Islet of Langerhans (tissue), 1 donor: ENCODE data around the gene PREX1.
"Not testable (repeated sequence)": the region's sequence is repeated elsewhere in the genome, so short reads cannot be mapped to it uniquely, and the experiment has no call there.

Experiments
- FAIRE-seq: peaks from one replicate; lab custom pipeline; 2011; peaks lifted over from hg19 to GRCh38; lab: Jason Lieb, UNC

PREX1 gene

GRCh38 chr20:48601798-48602197 lies 226.0 kb downstream of the PREX1 start:
- FAIRE-seq, result no peak

- FAIRE-seq, result no peak
Observed at GRCh38 chr20:48600470-48600945, 227.3 kb downstream of the PREX1 start.

DNA sequence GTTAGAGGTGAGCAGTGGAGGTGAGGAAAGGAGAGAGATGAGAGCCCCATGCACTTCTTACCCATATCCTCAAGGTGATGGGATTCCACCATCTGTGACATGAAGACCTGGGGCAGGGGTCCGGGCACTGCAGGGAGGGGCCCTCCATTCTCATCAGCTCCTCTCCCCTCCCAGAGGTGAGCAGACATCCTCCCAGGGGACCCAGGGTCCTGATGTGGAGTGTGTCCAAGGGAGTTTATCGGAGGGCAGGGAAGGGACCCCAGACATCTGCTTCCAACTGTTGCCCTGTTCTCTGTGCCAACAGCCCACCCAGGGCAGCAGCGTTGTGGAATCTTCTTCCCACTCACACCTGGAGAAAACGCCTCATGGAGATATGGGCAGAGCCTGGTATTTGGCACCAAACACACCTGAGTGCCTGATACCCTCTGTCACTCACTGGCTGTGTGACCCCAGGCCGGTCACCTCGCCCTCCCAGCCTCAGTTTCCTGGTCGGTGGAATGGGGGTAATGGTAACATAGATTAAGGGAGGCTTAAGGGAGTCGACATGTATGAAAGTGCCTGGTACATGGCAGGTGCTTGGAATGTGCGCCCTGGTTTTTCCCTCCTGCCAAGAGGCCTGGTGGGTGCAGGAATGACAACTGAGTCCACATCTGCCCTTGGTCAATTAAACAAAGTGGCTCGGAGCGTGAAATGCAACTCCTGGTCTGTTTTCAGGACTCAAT lies 227.9 kb downstream of the PREX1 start:
- FAIRE-seq, result no peak

DNA sequence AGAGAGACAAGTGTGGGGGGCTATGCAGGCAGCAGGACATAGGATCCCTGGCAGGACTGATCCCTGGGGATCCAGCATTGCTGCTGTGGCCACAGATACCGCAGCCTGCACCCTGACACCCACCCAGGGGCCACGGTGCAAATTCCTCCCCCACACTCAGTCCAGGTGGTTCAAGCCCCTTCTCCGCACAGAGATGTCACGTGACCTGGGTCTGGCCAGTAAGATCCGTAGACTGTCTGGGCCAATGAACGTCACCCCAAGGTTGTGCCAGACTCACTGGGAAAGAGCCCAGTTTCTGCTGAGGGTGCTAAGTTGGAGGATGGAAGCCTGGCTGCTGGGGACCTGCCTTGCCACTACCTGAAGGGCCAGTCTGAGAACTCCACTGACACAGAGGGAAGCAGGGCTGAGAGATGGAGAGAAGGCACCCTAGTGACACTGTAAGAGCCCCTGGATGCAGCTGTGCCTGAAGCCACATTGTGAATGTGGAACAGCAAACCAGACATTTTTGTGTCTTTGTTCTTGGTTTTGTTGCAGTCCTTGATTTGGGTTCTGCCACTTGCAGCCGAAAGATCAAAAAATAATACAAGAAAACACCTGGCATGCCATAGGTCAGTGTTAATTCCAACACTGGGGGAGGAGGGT lies 228.6 kb downstream of the PREX1 start:
- FAIRE-seq, result no peak

- FAIRE-seq, result not testable (repeated sequence)
Observed at GRCh38 chr20:48598303-48598941, 229.4 kb downstream of the PREX1 start.

DNA sequence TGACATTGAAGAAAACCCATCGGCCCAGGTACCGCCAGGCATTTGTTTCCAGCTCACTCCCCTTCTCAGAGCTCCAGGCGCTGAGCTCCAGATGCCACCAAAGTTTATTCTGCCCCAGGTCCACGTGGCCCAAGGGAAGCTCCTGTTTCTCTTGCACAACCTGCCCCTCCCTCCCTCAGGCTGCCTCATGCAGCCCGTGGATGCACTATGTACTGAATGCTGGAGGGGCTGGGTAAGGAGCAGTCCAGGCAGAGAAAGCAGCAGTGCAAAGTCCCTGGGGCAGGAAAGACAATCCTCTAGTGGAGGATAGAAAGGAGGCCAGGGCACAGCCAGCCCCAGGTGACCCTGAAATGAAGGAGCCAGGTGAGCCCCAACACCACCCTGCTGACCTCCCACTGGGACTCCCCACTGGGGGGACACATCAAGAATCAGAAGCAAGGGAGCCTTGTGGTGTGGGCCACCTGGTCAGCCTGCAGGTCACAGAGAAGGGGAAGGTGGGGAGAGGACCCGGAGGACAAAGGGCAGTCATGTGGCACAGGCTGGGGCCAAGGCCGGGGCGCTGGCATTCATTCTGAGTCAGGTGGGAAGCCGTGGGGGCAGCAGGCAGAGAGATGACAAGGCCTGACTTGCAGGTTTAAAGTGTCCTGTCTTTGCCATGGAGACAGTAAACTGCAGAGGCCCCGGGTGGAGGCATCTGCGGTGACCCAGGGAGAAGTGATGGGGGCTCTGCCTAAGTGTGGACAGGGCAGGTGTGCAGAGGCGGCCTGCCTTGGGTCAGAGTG lies 230.1 kb downstream of the PREX1 start:
- no peak for FAIRE-seq

DNA sequence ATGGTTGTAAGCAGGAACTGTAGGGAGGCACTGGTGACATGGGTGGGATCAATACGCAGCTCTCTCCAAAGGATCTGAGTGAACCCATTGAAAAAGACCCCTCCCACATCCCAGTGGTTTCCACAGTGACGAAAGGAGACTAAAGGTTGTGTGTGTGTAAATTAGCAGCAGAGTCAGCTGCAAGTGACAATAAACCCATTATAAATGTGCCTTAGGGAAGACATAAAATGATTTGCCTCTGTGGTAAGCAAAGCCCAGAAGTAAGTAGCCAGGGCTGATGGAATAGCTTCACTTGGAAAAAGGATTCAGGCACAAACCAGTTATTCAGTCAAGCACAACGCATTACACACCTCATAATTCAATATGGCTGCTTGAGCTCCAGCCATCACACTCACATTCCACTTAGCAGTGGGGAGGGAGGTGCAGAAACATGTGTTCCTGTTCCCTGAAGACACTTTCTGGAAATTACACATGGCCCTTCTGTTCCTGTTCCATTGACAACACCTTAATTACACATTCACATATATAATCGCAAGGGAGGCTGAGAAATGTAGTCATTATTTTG lies 231.4 kb downstream of the PREX1 start:
- FAIRE-seq, result no peak

DNA sequence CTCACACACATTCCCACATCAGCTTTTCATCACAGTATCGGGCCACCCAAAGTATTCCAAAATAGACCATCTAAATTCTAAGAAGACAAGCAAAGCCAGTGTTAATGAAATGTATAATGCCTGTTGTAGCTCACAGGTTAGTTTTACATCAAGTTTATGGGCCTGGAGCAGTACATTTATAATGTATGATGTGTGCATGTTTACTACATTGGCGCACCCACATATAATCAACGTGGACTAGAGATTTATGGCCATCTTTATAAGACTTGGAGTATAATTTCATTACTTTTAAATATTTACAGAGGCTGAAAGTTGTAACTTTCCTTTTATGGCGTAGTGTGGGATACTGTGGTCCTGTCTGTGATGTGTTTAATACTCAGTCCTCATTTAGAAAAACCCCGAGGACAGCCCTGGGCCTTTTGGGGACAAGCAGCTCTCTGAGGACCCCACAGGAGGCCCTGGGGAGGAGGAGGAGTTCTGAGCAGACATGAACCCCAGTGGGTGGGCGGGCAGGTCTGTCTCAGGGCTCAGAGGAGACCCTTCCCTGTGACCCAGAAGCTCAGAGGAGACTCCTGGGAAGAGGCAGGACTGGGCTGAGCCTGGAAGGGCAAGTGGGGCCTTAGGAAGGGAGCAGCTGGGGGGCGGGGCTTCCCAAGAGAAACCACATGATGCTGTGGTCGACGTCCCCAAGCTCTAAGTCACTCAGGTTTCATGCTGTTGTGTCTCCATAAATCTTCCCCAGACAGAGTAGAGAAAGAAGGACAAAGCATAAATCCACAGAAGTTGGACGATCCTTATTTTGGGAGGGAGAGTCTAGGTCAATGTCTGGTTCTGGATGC lies 232.1 kb downstream of the PREX1 start:
- no peak for FAIRE-seq

DNA sequence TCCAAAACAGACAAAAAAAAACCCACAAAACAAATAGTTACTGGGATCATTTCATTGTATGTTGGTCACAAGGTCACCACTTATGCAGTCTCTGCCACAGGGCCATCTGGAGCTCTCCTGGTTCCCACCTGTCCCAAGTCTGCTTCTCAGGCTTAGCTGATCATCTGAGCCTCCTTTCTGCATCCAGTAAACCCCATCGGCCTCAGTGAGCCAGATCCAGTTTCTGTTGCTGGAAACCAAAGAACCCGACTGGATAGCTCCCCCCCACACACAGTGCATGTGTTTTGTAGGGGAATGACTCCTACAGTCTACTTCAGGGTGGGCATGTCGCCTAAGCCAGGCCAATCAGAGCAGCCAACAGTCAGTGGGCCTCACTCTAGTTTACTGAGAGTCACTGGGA lies 233.3 kb downstream of the PREX1 start:
- no peak for FAIRE-seq

- FAIRE-seq, result no peak
Observed at GRCh38 chr20:48592107-48592940, 235.5 kb downstream of the PREX1 start.

- FAIRE-seq, result no peak
Observed at GRCh38 chr20:48586730-48587129, 241.1 kb downstream of the PREX1 start.

DNA sequence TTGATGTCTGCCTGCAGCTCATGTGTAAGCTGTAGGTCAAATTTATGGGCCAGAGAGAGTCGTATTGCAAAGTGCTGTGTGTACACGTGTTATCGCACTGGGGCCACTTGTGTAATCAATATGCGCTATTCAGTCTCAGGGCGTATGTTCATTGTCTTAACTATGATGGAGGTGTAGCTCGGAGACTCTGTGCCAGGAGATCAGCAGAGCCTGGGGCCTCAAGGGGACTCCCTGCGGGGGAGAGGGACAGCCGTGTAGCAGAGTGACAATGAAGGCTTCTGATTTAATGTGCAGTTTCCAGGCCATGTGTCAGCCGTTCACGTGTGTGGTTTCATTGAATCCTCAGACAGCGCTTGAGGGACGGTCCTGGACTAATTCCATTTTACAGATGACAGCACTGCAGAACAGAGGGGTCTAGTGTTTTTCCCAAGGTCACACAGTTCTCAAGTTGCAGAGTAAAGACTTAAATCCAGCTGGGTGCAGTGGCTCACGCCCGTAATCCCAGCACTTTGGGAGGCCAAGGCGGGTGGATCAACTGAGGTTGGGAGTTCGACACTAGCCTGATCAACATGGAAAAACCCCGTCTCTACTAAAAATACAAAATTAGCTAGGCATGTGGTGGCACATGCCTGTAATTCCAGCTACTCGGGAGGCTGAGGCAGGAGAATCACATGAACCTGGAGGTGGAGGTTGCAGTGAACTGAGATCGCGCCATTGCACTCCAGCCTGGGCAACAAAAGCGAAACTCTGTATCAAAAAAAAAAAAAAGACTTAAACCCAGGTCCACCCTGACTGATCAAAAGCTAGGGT lies 242.5 kb downstream of the PREX1 start:
- no peak for FAIRE-seq

DNA sequence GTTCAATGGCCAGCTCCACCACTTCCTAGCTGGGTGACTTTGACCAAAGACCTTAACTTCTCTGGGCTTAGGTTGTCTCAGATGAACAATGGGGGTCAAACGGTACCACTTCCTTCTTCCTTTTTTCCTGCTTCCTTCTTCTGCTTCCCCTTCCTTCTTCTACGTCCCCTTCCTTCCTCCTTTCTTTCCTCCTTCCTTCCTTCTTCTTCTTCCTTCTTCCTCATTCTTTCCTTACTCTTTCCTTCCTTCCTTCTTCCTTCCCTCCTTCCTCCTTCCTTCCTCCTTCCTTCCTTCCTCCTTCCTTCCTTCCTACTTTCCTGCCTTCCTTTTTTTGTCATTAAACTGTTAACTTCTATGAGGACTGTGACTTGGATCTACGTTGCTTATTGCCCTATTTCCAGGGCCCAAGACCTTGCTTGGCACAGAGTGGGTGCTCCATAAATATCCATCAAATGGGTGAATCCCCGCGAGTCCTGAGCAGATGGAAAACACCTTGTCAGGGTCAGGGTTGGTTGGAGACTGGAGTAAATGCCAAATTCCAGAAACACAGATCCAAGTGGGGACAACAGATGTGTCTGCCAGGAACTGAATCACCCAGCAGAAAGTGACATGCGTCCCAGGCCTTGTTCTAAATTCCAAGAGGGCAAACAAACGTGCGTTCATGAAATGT lies 243.3 kb downstream of the PREX1 start:
- no peak for FAIRE-seq

DNA sequence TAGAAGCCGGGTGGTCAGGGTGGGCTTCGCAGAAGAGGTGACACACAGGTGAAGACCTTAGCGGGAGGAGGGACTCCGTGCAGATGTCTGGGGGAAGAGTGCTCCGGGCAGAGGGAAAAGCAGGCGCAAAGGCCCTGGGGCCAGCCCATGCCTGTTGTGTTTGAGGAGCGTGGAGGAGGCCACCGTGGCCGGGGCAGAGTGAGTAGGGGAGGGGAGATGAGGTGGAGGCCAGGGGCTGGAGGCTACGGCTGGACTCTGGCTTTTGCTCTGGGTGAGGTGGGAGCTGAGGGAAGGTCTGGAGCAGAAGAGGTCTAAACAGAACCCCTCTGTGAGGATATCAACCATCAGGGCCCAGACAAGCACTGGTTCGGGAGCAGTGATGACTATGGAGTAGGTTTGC lies 244.0 kb downstream of the PREX1 start:
- no peak for FAIRE-seq

DNA sequence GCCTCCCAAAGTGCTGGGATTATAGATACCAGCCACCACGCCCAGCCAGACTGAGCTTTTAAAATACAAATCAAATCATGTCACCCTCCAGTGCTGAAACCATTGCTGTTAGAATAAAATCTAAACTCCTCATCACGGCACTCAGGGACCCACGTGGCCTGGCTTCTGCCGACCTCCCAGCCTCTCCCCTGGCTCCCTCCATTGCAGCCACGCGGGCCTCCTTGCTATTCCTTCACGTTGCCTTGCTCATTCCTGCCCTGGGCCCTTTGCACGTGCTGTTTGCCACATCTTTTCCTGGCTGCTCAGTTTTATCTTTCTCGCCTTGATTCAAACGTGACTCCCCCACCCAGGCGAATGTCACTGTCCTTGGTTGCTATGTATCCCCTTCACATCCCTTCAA lies 244.6 kb downstream of the PREX1 start:
- no peak for FAIRE-seq

DNA sequence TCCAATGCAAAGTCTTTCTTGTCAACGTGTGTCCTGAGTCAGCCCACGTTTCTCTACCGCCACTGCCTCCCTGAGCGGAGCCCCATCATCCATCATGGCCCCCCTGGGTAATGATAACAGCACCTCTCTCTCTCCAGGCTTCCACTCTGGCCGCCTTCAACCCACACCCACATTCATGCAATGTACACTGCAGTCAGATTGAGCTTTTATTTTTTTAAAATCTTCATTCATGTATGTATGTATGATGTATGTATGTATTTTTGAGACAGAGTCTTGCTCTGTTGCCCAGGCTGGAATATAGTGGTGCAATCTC lies 245.2 kb downstream of the PREX1 start:
- no peak for FAIRE-seq

DNA sequence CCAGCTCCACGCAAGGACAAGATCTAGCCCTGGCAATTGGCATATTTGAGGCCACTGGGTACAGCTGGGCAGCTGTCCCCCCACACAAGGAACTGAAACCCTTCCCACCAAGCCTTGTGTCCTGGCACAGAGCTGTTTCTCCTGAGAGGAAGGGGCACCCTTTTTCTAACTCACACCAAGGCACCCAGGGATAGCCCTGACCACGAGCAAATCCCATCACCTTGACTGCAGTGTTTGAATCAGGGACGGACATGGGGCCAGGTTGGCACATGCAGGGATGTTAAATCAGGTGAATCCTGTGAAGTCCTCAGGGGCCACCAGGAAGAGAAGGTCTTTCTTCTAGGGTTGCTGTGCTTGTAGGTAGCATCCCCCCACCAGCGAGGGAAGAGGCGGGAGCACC lies 246.6 kb downstream of the PREX1 start:
- no peak for FAIRE-seq

DNA sequence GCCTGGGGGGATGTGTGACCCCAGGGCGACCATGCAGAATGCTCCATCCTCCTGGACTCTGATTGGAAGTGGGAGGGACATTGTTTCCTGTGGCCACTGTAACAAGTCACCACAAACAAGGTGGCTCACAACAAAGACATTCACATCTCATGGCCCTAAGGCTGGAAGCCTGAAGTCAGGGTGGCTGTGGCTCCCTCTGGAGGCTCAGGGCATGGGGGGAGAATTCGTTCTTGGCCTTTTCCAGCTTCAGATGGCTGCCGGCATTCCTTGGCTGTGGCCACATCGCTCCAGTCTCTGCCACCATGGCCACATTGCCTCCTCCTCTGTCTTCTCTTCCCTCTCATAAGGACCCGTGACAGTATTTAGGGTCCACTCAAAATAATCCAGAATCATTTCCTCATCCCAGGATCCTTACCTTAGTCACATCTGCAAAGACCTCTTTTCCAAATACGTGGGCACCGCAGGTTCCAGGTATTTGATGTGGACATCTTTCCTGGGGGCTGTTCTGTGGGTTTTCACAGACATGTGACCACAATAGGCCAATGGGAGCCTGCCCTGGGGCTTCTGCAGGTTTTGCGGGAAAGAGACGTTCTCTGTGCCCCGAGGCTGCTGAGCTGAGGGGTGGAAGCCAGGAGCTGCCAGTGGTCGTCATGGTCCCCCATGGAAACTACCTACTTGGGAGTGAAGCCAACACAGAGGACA lies 249.3 kb downstream of the PREX1 start:
- no peak for FAIRE-seq

GRCh38 chr20:48577557-48577956 lies 250.2 kb downstream of the PREX1 start:
- no peak for FAIRE-seq
